ENCODE measurements around the gene AFF1. TPM values are rescaled to one million over a fixed set of nuclear protein-coding genes. Genes with fewer than 3 reads are reported as not detected.

Gene AFF1
- total RNA-seq, 1 donor from 2014 or later: 58.2 TPM

- Mint-ChIP-seq H3K27me3 (ENCODE audit: low read depth, unreplicated experiment) (no peaks in the 10 kb centered on the region), H3K4me1 (ENCODE audit: low read depth, unreplicated experiment) (no peaks in the 10 kb centered on the region), H3K36me3 (ENCODE audit: low read depth, unreplicated experiment) (peaks cover 2% of the 10 kb centered on the region), H3K9me3 (ENCODE audit: unreplicated experiment) (no peaks in the 10 kb centered on the region), H3K4me3 (ENCODE audit: unreplicated experiment) (no peak overlapping the region), H3K27ac (ENCODE audit: unreplicated experiment) (no peak overlapping the region)
- no peak for TF ChIP-seq EZH2 (IDR thresholded peaks at IDR 0.05; ENCODE audit: insufficient read depth, low read length)
- no peak for TF ChIP-seq CTCF (IDR thresholded peaks at IDR 0.05; ENCODE audit: insufficient read depth, low read depth, low read length)
- Histone ChIP-seq H4K20me1 (ENCODE audit: insufficient read depth, low read length) (no peaks in the 10 kb centered on the region), H3K4me3 (ENCODE audit: insufficient read depth, low read depth, low read length) (no peak overlapping the region), H2AFZ (ENCODE audit: low read depth, low read length) (no peak overlapping the region), H3K36me3 (ENCODE audit: insufficient read depth, low read length) (peaks cover 2% of the 10 kb centered on the region), H3K27ac (ENCODE audit: low read depth, low read length) (no peak overlapping the region), H3K9me3 (ENCODE audit: insufficient read depth, low read depth, low read length) (no peaks in the 10 kb centered on the region), H3K4me1 (ENCODE audit: insufficient read depth, low read length) (no peaks in the 10 kb centered on the region), H3K9ac (ENCODE audit: low read length) (no peak overlapping the region), H3K4me2 (ENCODE audit: low read length) (no peak overlapping the region), H3K79me2 (ENCODE audit: insufficient read depth, low read length) (no peaks in the 10 kb centered on the region), H3K27me3 (ENCODE audit: insufficient read depth, low read length) (no peaks in the 10 kb centered on the region)
- DNase-seq (ENCODE audit: low read depth) (no peak), FAIRE-seq (no peak)
These were observed 231.1 kb downstream of the AFF1 start for GRCh38 chr4:87165892-87166291.

GRCh38 chr4:87166296-87166854 is 231.6 kb downstream of the AFF1 start:
- no peaks in the 10 kb centered on the region for H4K20me1 ChIP-seq (ENCODE audit: insufficient read depth, low read length)
- H3K27ac ChIP-seq (ENCODE audit: low read depth, low read length): no peak overlapping the region
- H3K27me3 Mint-ChIP-seq (ENCODE audit: low read depth, unreplicated experiment): no peaks in the 10 kb centered on the region

More at GRCh38 chr4:87166296-87166854, 231.6 kb downstream of the AFF1 start:
- Histone ChIP-seq H3K4me1 (ENCODE audit: insufficient read depth, low read length) (no peaks in the 10 kb centered on the region), H2AFZ (ENCODE audit: low read depth, low read length) (no peak overlapping the region), H3K27me3 (ENCODE audit: insufficient read depth, low read length) (no peaks in the 10 kb centered on the region), H3K79me2 (ENCODE audit: insufficient read depth, low read length) (no peaks in the 10 kb centered on the region), H3K36me3 (ENCODE audit: insufficient read depth, low read length) (peaks cover 2% of the 10 kb centered on the region), H3K4me3 (ENCODE audit: insufficient read depth, low read depth, low read length) (no peak overlapping the region), H3K4me2 (ENCODE audit: low read length) (no peak overlapping the region), H3K9ac (ENCODE audit: low read length) (no peak overlapping the region), H3K9me3 (ENCODE audit: insufficient read depth, low read depth, low read length) (no peaks in the 10 kb centered on the region)
- TF ChIP-seq CTCF (IDR thresholded peaks at IDR 0.05; ENCODE audit: insufficient read depth, low read depth, low read length): no peak
- H3K4me1 Mint-ChIP-seq (ENCODE audit: low read depth, unreplicated experiment): no peaks in the 10 kb centered on the region
- H3K27ac Mint-ChIP-seq (ENCODE audit: unreplicated experiment): no peak overlapping the region
- FAIRE-seq (no peak), DNase-seq (ENCODE audit: low read depth) (no peak)
- H3K9me3 Mint-ChIP-seq (ENCODE audit: unreplicated experiment): no peaks in the 10 kb centered on the region
- H3K36me3 Mint-ChIP-seq (ENCODE audit: low read depth, unreplicated experiment): peaks cover 2% of the 10 kb centered on the region
- no peak overlapping the region for H3K4me3 Mint-ChIP-seq (ENCODE audit: unreplicated experiment)
